HEK293 (cell line): ENCODE results near the gene RRAS.

Experiments
- CTCF ChIA-PET: fragments of 350-600 bp; formaldehyde crosslinking; extraction: SDS; loops from one replicate; lab custom pipeline; 2021; ENCODE audit warnings: antibody characterized with exemption; lab: Yijun Ruan, JAX
- POLR2A ChIA-PET: fragments of 300-600 bp; formaldehyde crosslinking; extraction: SDS; loops from one replicate; lab custom pipeline; 2020; ENCODE audit warnings: antibody characterized with exemption, inconsistent platforms; lab: Yijun Ruan, JAX
- H3K27ac ChIP-seq: fragments of 200-500 bp; sonication (Bioruptor generic); 2 replicates; pipeline ENCODE4 v1.5.1; 2014; ENCODE audit warnings: low read depth, low read length, control low read depth, inconsistent platforms; ENCODE audit errors: extremely low read depth
- H3K36me3 ChIP-seq, 2 experiments: fragments of 200-500 bp in 1 of 2; sonication (Bioruptor generic) in 1 of 2; 1 replicate in 1 of 2; 2 replicates in 1 of 2; pipeline ENCODE4 v1.5.1; 2014 to 2017; ENCODE audit warnings: inconsistent platforms in 2 of 2, low read length in 2 of 2; ENCODE audit not compliant: control insufficient read depth in 2 of 2, insufficient read depth in 1 of 2
- H3K4me1 ChIP-seq: fragments of 200-500 bp; sonication (Bioruptor generic); 2 replicates; pipeline ENCODE4 v1.5.1; 2014; ENCODE audit warnings: mild to moderate bottlenecking, low read length, inconsistent platforms; ENCODE audit not compliant: control insufficient read depth, insufficient read depth
- H3K4me3 ChIP-seq: 2 replicates; pipeline ENCODE4 v1.5.1; 2011; ENCODE audit warnings: low read depth, mild to moderate bottlenecking, control low read depth, low read length, moderate library complexity
- H3K9me3 ChIP-seq: fragments of 200-500 bp; sonication (Bioruptor generic); 2 replicates; pipeline ENCODE4 v1.5.1; 2014; ENCODE audit warnings: low read depth, low read length, inconsistent platforms; ENCODE audit not compliant: control insufficient read depth, insufficient read depth
- HOXC10 ChIP-seq: sonication (generic); formaldehyde crosslinking; IDR thresholded peaks from 2 replicates; pipeline ENCODE4 v1.8.1; 2023; ENCODE audit warnings: mild to moderate bottlenecking, missing genetic modification reagents
- KLF1 ChIP-seq: fragments of 450-650 bp; formaldehyde crosslinking; IDR thresholded peaks from 2 replicates; pipeline ENCODE4 v1.5.1; 2016; ENCODE audit warnings: missing biosample characterization, missing genetic modification characterization
- SP7 ChIP-seq: fragments of 450-650 bp; formaldehyde crosslinking; IDR thresholded peaks from 2 replicates; pipeline ENCODE4 v1.5.1; 2016; ENCODE audit warnings: missing biosample characterization, missing genetic modification characterization
- ZBTB21 ChIP-seq: fragments of 450-650 bp; formaldehyde crosslinking; IDR thresholded peaks from 2 replicates; pipeline ENCODE4 v1.5.1; 2017; ENCODE audit warnings: missing biosample characterization, missing genetic modification characterization
- ZFP69B ChIP-seq: fragments of 450-650 bp; formaldehyde crosslinking; IDR thresholded peaks from 2 replicates; pipeline ENCODE4 v1.5.1; 2016; ENCODE audit warnings: missing biosample characterization, missing genetic modification characterization
- ZNF146 ChIP-seq: fragments of 450-650 bp; formaldehyde crosslinking; IDR thresholded peaks from 2 replicates; pipeline ENCODE4 v1.5.1; 2016; ENCODE audit warnings: missing biosample characterization, missing genetic modification characterization
- ZNF174 ChIP-seq: fragments of 450-650 bp; formaldehyde crosslinking; IDR thresholded peaks from 2 replicates; pipeline ENCODE4 v1.5.0; 2017; ENCODE audit warnings: missing biosample characterization, mild to moderate bottlenecking, missing genetic modification characterization
- ZNF19 ChIP-seq: fragments of 450-650 bp; formaldehyde crosslinking; IDR thresholded peaks from 2 replicates; pipeline ENCODE4; 2016; ENCODE audit warnings: missing biosample characterization, missing genetic modification characterization, low read depth
- ZNF24 ChIP-seq: fragments of 450-650 bp; formaldehyde crosslinking; IDR thresholded peaks from 2 replicates; pipeline ENCODE4 v1.5.1; 2016; ENCODE audit warnings: missing biosample characterization, missing genetic modification characterization
- ZNF266 ChIP-seq: fragments of 450-650 bp; formaldehyde crosslinking; IDR thresholded peaks from 2 replicates; pipeline ENCODE4 v1.5.1; 2016; ENCODE audit warnings: missing biosample characterization, missing genetic modification characterization, low read depth
- ZNF302 ChIP-seq: fragments of 450-650 bp; formaldehyde crosslinking; IDR thresholded peaks from 2 replicates; pipeline ENCODE4 v1.5.1; 2016; ENCODE audit warnings: missing biosample characterization, missing genetic modification characterization, low read depth
- ZNF571 ChIP-seq: fragments of 450-650 bp; formaldehyde crosslinking; IDR thresholded peaks from 2 replicates; pipeline ENCODE4 v1.5.0; 2017; ENCODE audit warnings: missing biosample characterization, missing genetic modification characterization
- ZNF600 ChIP-seq: fragments of 450-650 bp; formaldehyde crosslinking; IDR thresholded peaks from 2 replicates; pipeline ENCODE4 v1.5.1; 2016; ENCODE audit warnings: missing biosample characterization, missing genetic modification characterization
- ZNF645 ChIP-seq: fragments of 450-650 bp; formaldehyde crosslinking; IDR thresholded peaks from 2 replicates; pipeline ENCODE4; 2016; ENCODE audit warnings: missing biosample characterization, missing genetic modification characterization
- ZSCAN16 ChIP-seq: fragments of 450-650 bp; formaldehyde crosslinking; IDR thresholded peaks from 2 replicates; pipeline ENCODE4 v1.5.1; 2016; ENCODE audit warnings: missing biosample characterization, missing genetic modification characterization
- ZSCAN18 ChIP-seq: fragments of 450-650 bp; formaldehyde crosslinking; IDR thresholded peaks from 2 replicates; pipeline ENCODE4 v1.5.1; 2016; ENCODE audit warnings: missing biosample characterization, missing genetic modification characterization
- TF ChIP-seq, protein P1 (sequence below): fragments of 450-650 bp; formaldehyde crosslinking; IDR thresholded peaks from 2 replicates; pipeline ENCODE4 v1.5.1; 2016; ENCODE audit warnings: missing biosample characterization, missing genetic modification characterization
- TF ChIP-seq, protein P2 (sequence below): fragments of 450-650 bp; formaldehyde crosslinking; IDR thresholded peaks from 2 replicates; pipeline ENCODE4 v1.5.1; 2016; ENCODE audit warnings: missing biosample characterization, missing genetic modification characterization, low read depth
- TF ChIP-seq, protein P3 (sequence below): fragments of 450-650 bp; formaldehyde crosslinking; conservative IDR thresholded peaks from 2 replicates; pipeline ENCODE4 v1.5.1; 2016; ENCODE audit warnings: low read depth, missing biosample characterization, missing genetic modification characterization
- TF ChIP-seq, protein P4 (sequence below): fragments of 450-650 bp; formaldehyde crosslinking; IDR thresholded peaks from 2 replicates; pipeline ENCODE4 v1.5.1; 2017; ENCODE audit warnings: missing biosample characterization, mild to moderate bottlenecking, missing genetic modification characterization, moderate library complexity

The RRAS gene

GRCh38 chr19:49597703-49597974 is 42.3 kb downstream of the RRAS start:
- H3K27ac ChIP-seq = no peak overlapping the region
- TF ChIP-seq ZNF174 (tag by site-specific recombination) = no peak
- TF ChIP-seq ZNF19 (tag by site-specific recombination) = no peak
- TF ChIP-seq ZNF146 (tag by site-specific recombination) = no peak
- TF ChIP-seq, protein P1, sequence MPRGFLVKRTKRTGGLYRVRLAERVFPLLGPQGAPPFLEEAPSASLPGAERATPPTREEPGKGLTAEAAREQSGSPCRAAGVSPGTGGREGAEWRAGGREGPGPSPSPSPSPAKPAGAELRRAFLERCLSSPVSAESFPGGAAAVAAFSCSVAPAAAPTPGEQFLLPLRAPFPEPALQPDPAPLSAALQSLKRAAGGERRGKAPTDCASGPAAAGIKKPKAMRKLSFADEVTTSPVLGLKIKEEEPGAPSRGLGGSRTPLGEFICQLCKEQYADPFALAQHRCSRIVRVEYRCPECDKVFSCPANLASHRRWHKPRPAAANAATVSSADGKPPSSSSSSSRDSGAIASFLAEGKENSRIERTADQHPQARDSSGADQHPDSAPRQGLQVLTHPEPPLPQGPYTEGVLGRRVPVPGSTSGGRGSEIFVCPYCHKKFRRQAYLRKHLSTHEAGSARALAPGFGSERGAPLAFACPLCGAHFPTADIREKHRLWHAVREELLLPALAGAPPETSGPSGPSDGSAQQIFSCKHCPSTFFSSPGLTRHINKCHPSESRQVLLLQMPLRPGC (tag by site-specific recombination) = no peak
- TF ChIP-seq ZSCAN18 (tag by site-specific recombination) = no peak
- TF ChIP-seq ZNF302 (tag by site-specific recombination) = no peak
- TF ChIP-seq ZSCAN16 (tag by site-specific recombination) = no peak
- TF ChIP-seq ZNF645 (tag by site-specific recombination) = no peak
- no peak for TF ChIP-seq ZNF24 (tag by site-specific recombination)
- TF ChIP-seq, protein P2, sequence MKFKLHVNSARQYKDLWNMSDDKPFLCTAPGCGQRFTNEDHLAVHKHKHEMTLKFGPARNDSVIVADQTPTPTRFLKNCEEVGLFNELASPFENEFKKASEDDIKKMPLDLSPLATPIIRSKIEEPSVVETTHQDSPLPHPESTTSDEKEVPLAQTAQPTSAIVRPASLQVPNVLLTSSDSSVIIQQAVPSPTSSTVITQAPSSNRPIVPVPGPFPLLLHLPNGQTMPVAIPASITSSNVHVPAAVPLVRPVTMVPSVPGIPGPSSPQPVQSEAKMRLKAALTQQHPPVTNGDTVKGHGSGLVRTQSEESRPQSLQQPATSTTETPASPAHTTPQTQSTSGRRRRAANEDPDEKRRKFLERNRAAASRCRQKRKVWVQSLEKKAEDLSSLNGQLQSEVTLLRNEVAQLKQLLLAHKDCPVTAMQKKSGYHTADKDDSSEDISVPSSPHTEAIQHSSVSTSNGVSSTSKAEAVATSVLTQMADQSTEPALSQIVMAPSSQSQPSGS = no peak
- no peak for TF ChIP-seq HOXC10 (CRISPR knock-in tag)
- TF ChIP-seq SP7 (tag by site-specific recombination) = no peak
- ChIA-PET POLR2A (no interaction called here), CTCF (no interaction called here)
- H3K4me1 ChIP-seq = peaks cover 7% of the 10 kb centered on the region
- no peaks in the 10 kb centered on the region for H3K9me3 ChIP-seq
- H3K36me3 ChIP-seq = peaks cover 62 to 78% of the 10 kb centered on the region in 2 experiments
- H3K4me3 ChIP-seq = no peak overlapping the region

- Histone ChIP-seq H3K4me1 (peaks cover 7% of the 10 kb centered on the region), H3K9me3 (no peaks in the 10 kb centered on the region), H3K4me3 (no peak overlapping the region), H3K27ac (no peak overlapping the region), H3K36me3 (peaks cover 56 to 73% of the 10 kb centered on the region in 2 experiments)
- ChIA-PET POLR2A (no interaction called here), CTCF (interaction anchor here (0.6 to 0.8 kb wide), 3 partner anchors 90 to 539 kb away, joined by 3 to 6 read pairs (median 4); no protein-coding TSS in a partner anchor)
- TF ChIP-seq ZNF571 (no peak), ZNF266 (tag by site-specific recombination) (no peak), ZFP69B (tag by site-specific recombination) (no peak), KLF1 (tag by site-specific recombination) (no peak), ZBTB21 (tag by site-specific recombination) (no peak), ZNF600 (tag by site-specific recombination) (no peak)
- TF ChIP-seq, protein P3, sequence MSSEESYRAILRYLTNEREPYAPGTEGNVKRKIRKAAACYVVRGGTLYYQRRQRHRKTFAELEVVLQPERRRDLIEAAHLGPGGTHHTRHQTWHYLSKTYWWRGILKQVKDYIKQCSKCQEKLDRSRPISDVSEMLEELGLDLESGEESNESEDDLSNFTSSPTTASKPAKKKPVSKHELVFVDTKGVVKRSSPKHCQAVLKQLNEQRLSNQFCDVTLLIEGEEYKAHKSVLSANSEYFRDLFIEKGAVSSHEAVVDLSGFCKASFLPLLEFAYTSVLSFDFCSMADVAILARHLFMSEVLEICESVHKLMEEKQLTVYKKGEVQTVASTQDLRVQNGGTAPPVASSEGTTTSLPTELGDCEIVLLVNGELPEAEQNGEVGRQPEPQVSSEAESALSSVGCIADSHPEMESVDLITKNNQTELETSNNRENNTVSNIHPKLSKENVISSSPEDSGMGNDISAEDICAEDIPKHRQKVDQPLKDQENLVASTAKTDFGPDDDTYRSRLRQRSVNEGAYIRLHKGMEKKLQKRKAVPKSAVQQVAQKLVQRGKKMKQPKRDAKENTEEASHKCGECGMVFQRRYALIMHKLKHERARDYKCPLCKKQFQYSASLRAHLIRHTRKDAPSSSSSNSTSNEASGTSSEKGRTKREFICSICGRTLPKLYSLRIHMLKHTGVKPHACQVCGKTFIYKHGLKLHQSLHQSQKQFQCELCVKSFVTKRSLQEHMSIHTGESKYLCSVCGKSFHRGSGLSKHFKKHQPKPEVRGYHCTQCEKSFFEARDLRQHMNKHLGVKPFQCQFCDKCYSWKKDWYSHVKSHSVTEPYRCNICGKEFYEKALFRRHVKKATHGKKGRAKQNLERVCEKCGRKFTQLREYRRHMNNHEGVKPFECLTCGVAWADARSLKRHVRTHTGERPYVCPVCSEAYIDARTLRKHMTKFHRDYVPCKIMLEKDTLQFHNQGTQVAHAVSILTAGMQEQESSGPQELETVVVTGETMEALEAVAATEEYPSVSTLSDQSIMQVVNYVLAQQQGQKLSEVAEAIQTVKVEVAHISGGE (tag by site-specific recombination) = no peak
- TF ChIP-seq, protein P2 = no peak
- TF ChIP-seq, protein P4, sequence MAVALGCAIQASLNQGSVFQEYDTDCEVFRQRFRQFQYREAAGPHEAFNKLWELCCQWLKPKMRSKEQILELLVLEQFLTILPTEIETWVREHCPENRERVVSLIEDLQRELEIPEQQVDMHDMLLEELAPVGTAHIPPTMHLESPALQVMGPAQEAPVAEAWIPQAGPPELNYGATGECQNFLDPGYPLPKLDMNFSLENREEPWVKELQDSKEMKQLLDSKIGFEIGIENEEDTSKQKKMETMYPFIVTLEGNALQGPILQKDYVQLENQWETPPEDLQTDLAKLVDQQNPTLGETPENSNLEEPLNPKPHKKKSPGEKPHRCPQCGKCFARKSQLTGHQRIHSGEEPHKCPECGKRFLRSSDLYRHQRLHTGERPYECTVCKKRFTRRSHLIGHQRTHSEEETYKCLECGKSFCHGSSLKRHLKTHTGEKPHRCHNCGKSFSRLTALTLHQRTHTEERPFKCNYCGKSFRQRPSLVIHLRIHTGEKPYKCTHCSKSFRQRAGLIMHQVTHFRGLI = no peak
Measured at GRCh38 chr19:49596954-49597702, 42.8 kb downstream of the RRAS start.
